GM12872 (cell line): ENCODE measurements around the gene ZMIZ1.

ENCODE experiments used
- CTCF ChIP-seq: IDR thresholded peaks from 3 replicates; pipeline ENCODE4 v1.5.1; 2011; ENCODE audit warnings: low read depth, mild to moderate bottlenecking, low read length, moderate library complexity; ENCODE audit not compliant: insufficient read depth

The ZMIZ1 gene

GRCh38 chr10:79292026-79292766 lies 223.4 kb downstream of the ZMIZ1 start:
- no peak for TF ChIP-seq CTCF

GRCh38 chr10:79292891-79293746 lies 224.4 kb downstream of the ZMIZ1 start:
- peak; percentile 72 for TF ChIP-seq CTCF

GRCh38 chr10:79293841-79294581 lies 225.2 kb downstream of the ZMIZ1 start:
- no peak for TF ChIP-seq CTCF

- no peak for TF ChIP-seq CTCF
Measured at GRCh38 chr10:79295563-79295962, 226.8 kb downstream of the ZMIZ1 start.

- no peak for TF ChIP-seq CTCF
Measured at GRCh38 chr10:79296431-79296830, 227.7 kb downstream of the ZMIZ1 start.

- TF ChIP-seq CTCF, result no peak
Measured at GRCh38 chr10:79298403-79299244, 229.9 kb downstream of the ZMIZ1 start.
